ENCODE data around the gene SLC35A2.

DNA sequence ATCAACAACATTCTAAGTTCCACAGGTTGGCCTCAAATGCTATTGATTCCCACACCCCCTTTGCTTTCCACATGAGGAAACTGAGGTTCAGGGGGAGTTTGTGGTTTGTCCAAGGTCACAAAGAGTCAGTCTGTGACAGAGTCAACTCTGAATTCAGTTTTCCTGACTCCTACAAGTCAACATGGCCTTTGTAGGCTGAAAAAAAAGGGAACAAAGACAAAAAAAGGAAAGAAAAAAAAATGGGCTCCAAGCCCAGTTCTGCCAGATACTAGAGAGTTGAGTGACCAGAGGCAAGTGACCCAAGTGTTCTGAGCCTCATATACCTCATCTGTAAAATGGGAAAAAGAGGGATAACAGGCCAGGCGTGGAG is 23.8 kb upstream of the SLC35A2 start:
- TF ChIP-seq, protein P1, sequence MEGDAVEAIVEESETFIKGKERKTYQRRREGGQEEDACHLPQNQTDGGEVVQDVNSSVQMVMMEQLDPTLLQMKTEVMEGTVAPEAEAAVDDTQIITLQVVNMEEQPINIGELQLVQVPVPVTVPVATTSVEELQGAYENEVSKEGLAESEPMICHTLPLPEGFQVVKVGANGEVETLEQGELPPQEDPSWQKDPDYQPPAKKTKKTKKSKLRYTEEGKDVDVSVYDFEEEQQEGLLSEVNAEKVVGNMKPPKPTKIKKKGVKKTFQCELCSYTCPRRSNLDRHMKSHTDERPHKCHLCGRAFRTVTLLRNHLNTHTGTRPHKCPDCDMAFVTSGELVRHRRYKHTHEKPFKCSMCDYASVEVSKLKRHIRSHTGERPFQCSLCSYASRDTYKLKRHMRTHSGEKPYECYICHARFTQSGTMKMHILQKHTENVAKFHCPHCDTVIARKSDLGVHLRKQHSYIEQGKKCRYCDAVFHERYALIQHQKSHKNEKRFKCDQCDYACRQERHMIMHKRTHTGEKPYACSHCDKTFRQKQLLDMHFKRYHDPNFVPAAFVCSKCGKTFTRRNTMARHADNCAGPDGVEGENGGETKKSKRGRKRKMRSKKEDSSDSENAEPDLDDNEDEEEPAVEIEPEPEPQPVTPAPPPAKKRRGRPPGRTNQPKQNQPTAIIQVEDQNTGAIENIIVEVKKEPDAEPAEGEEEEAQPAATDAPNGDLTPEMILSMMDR (IDR thresholded peaks at IDR 0.05) = no peak
- TF ChIP-seq POLR2A (IDR thresholded peaks at IDR 0.05) = no peak
